ENCODE measurements around the gene PGBD5.

Gene PGBD5

DNA sequence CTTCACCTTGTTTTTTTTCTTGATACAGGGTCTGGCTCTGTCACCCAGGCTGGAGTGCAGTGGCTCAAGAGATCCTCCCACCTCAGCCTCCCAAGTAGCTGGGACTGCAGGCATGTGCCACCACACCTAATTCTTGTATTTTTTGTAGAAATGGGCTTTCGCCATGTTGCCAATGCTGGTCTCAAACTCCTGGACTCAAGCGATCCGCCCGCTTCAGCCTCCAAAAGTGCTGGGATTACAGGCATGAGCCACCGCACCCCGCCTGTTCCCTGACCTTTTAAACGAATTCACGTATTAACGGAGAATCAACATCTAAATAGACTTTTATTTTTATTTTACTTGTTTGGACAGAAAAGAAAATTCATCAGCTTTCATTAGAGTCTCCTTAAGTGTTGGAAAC lies 104.8 kb downstream of the PGBD5 start:
- no peak for DNase-seq

DNA sequence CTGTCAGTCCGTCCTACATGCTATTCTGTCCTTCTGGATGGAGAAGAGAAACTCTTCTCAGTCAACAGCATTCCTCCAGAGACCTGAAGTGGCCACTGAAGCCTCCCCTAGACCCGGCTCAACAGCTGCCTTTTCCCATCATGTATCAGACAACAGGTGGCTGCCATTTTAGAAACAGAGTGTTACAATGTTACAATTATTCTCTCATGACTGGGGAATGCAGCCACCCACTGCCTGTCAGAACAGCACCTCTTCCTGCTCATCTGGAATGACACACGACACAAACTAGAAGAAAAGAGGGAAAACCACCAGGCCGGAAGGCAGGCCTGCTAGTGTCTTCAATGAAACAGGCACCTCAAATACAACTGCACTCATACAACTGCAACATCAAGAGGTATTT lies 105.3 kb downstream of the PGBD5 start:
- no peak for DNase-seq

DNA sequence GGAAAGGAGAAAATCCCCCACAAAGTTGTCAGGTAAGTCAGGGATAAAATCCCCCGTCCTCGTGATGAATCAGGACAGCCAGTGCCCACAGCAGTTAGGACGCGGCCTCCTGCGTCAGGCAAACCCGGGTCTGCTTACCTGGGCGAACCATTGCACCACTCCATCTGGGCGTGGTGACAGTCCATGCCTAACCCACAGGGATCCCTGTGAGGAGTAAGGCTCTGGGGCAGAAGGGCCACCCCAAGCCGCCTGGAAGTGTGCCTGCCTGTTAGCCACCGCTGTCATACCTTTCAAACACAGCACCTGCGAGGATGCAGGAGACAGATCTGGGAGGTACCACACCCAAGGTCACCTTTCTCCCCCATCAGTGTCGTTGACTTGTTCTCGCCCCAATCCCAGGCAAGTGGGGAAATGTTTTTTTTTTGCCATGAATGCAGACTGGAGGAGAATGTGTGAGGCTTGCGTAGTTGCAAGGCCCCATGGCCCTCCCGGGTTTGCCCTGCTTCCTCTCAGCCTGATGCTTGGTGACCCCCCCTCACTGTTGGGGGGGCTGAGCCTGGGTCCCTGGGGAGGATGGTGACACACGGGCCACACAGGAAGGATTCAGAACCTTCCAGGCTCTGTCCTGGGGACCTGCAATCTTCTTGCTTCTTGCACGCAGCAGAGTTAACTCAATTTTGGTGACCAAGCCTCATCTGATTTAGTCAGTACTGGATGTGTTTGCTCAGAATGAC lies 107.0 kb downstream of the PGBD5 start:
- DNase-seq = no peak

DNA sequence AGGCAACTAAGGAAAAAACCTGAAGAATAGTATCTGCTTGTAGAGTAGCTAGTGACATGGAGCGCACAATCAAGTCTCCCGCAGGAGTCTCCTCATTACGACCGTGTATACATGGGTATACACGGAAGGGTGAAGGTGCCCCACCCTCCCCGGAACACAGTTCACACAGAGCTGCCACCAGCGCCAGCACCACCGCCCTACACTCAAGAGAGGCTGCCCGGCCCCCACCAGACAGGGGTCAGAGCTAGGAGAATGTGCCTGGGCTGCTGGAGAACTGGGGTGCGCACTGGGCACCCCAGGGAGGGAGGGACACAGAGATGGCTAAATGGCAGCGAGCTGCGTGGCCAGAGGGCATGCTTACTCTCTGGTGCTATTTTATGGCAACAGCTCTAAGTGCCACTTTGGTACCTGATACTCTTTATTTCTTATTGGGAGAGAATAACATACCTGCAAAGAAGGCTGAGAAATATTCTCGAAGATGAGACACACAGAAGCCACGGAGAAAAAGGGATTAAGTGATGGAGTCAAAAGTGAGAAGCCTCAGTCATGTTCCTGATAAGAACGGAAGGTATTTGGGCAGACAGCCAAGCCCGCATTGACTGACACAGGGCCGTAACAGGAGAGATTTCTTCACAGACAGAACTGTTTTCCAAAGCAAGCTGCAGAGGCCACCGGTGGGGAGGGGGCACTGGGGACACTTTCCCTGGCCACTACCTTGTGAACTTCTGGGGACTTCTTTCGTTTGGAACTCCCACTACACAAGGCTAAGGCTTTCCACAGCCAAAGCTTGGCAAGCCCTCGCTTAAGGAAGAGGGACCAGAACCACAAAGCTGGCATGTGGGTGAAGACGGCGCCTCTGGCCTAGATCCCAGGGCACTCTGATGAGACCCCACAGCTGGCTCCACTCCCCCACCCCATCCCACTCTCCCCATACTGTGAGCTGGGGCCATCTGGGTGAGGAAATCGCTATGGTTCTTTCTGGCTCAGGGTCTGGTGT lies 108.0 kb downstream of the PGBD5 start:
- DNase-seq = no peak

DNA sequence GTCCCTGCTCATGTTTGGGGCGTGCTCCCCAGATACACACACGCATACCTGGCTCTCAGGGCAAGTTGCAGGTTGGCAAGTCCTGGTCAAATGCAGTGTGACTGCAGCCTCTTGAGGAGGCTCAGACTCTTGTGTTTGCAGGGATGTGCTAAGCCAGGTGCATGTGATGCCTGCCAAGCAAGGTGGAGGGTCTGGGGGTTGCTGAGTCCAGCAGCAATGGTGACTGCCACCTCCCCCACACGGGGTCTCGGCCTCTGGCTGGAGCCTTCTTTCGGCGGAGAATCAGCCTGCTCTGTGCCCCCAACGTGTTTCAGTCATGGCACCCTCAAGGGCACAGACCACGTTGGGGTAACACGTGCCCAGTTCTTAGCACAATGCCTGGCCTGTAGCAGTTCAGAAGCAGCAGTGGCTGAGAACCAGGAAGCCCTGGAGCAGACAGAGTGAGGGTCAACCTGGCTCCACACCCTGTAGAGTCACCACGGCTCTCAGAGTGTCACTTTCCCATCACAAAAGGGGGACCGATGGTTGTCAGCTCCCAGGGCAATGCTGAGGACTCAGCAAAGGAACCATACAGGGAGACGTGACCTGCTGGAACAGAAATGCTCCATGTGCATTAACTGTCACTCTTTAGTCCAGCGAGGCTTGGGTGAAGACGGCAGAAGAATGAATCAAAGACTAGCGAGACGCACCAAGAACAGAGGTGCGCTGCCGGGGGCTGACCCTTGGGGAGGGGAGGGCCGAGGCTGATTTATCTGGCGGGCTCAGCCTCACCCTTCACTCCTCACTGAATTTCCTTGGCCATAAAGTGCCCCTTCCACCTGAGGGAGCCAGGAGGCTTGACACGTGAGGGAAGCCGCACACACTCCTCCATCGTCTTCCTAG lies 109.0 kb downstream of the PGBD5 start:
- no peak for DNase-seq

DNA sequence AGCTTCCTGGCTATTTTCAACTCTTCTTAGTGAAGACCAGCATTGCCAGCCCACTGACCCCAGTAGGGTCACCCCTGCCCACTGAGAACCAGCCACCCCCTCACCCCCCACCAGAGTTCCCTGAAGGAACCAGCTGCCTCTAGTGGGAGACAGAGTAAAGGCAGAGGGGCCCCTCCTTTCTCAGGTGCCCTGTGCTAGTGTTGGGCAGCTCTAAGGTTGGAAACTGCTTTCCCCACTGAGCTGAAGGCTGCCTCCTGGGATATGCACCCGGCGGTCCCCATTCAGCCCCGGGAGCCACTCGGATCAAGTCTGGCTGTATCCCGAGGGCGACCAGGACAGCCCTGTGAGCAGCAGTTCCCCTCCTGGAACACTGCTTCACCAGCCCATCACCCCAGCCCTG lies 111.0 kb downstream of the PGBD5 start:
- DNase-seq = no peak

DNA sequence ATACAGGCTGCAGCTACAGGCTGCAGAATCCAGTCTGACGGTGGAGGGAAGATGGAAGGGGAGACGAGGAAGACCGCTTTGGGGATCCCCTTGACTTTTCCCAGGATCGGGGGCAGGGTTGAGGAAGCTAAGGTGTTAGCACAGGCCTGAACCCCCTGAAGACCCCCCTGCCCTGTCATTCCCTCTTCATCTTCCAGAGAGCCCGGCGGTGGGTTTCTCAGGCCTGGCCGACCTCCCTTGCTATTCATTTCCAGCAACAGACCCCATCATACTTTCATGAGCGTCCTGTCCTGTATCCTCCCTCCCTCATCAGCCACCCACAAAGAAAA lies 112.0 kb downstream of the PGBD5 start:
- no peak for DNase-seq

DNA sequence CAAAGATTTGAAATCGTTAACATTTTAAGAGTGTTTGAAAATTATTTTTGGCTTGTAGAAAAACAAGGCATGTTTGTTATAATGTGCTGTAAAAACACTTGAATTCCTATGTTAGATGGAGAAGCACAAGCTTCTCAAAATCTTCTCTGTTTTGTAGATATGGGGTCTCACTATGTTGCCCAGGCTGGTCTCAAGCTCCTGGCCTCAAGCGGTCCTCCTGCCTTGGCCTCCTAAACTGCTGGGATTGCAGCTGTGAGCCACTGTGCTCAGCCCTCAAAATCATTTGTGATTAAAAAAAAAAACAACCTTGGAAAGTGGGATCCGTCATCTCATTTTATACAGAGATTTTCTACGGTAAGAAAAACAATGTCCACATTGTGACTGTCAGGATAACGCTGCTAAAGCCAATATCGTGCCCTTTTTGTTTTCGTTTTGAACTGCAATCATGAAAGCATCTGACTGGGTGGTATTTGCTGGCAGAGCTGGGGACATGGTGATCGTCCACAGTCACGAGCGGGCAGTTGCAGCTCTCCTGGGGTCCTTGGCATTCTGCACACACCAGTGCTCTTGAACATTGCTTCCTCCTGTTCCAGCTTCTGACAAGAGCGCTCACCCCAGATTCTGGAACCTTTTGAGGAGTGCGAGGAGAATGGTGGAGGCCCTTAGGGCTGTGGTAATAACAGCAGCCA lies 112.5 kb downstream of the PGBD5 start:
- DNase-seq = no peak

DNA sequence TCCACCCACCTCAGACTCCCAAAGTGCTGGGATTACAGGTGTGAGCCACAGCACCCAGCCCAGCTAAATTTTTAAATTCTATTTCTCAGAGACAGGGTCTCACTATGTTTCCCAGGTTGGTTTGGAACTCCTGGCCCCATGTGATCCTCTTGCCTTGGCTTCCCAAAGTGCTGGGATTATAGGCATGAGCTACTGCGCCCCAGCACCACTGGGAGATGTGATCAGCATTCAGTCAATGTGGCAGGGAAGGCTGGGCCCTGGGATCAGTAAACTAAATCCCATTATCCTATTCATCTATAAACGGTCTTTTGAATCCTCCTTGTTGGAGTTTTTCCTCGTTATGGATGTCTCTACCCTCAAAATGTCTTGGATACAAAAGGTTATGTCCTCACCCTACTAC lies 113.5 kb downstream of the PGBD5 start:
- DNase-seq = no peak

DNA sequence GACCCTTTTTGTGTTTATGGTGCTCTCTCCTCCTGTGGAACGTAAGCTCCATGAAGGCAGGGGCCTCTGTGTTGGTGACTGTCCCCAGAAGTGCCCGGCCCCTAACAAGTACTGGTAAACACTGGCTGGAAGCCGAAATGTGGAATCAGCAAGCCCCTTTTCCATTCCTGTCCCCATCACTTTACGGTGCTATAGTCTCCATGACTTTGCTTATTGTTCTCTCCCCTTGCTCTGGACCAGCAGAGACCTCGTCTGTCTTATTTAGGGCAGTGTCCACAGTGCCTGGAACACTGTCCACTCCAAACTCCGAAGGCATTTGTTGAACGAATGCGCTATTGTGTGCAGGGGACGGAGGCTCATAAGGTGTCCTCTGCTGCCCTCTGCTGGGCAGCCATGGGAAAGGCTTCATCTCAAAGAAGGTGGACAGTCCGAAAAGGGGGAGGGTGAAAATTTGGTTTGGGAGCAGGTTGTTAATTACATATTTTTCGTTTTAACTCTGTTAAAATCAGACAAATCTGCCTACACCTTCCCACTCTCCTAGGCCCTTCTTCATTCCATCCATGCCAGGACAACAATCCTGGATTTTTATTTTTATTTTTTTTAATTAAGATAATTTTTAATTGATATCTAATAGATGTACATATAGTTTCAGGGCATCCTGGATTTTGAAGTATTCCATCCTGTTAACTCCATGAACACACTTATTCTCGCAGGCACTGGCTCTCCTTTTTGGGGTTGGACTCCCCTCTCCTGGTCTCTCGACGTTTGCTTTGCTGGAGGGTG lies 115.6 kb downstream of the PGBD5 start:
- DNase-seq = peak; percentile 46

DNA sequence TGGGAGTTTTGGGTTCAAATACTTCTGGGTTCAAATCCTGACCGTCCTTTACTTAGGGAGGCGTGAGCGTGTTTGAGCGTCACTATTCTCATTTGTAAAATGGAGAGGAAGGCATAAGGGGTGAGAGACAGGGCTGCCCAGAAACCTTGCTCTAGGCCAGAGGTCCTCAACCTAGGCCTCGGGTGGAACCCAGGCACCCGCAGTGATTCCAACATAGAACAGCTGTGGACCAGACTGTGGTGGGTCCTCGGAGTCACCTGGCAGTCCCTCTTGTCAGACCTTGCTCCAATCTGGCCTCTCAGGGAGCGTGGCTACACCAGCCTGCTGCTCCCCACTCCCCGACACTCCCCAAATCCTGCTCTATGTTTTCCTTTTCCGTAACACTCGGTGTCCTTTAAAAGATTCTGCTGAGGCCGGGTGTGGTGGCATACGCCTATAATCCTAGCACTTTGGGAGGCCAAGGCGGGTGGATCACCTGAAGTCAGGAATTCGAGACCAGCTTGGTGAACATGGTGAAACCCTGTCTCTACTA lies 116.4 kb downstream of the PGBD5 start:
- DNase-seq = no peak

DNA sequence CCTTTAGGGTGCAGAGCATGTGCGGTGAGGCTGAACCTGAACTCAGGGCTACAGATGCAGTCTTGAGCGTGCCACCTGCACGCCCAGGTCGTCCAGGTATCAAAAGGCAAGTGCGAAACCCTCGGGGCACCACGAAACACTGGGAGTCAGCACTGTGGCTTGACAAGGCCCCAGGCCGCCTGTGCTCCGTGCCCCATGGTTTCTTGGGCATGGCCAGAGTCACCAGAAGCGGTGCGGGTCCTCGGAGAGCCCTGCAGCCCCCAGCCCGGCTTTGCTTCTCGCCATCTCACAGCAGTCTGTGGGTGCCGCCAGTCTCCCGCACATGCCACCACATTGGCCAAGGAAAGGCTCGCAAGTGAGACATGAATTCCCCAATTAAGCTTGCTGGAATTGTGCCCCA lies 117.3 kb downstream of the PGBD5 start:
- DNase-seq = no peak

DNA sequence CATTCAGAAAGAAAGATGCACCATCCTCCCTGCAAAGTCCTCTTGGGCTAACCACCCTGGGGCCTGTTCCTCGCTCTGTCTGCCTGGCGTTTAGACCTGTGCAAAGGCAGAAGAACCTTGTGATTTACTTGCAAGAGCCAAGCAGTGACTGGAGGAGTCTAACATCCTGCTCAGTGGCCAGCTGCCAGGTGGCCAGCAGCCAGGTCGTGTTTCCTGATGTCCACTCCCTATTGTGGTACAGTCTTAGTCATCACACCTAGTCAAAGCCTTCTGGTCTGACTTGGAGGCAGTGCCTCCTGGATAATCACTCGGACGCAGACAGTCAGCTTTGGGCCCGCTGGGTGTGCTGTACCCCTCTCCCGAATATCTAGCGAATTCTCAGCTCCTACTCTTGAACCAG lies 118.1 kb downstream of the PGBD5 start:
- no peak for DNase-seq

DNA sequence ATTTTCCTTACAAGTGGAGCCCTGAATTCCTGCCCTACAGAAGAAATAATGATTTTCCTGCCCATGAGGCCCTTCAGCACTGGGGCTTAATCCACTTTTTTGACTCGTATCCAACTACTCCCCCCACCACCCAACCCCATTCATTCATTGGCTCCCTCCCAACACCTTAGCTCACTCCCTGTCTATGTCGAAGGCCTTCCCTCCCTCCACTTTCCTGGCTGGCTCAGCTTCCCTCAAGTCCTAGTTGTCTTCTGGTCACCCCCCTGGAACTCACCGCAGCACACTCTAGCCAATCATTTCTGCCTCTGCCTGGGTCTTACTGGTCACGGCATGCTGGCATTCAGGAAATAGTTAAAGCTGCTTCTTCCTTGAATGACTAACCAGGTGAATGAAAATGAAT lies 118.9 kb downstream of the PGBD5 start:
- DNase-seq = no peak

DNA sequence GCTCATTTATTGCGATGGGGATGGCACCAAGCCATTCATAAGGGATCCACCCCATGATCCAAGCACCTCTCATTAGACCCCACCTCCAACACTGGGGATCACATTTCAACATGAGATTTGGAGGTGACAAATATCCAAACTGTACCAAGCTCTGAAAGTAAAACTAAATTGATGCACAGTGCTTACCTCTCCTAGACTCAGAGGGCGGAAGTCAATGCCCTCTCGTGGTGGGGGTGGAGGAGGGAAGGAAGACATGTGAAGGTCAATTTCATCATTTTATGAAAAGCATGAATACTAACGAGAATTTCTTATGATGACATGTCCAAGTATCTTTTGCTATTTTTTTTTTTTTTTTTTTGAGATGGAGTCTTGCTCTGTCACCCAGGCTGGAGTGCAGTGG lies 120.0 kb downstream of the PGBD5 start:
- DNase-seq = no peak

DNA sequence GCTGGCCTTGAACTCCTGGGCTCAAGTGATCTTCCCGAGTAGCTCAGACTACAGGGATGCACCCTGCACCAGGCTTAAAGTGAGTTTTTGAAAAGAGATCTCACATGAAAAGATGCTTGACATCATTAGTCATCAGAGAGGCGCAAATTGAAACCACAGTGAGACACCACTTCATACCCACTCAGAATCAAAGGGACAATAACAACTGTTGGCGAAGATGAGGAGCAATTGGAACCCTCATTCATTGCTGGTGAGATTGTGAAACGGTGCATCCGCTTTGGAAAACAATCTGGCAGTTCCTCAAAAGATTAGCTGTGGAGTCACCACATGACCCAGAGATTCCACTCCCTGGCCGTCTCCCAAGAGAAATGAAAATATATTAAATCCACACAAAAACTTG lies 122.3 kb downstream of the PGBD5 start:
- DNase-seq = no peak

DNA sequence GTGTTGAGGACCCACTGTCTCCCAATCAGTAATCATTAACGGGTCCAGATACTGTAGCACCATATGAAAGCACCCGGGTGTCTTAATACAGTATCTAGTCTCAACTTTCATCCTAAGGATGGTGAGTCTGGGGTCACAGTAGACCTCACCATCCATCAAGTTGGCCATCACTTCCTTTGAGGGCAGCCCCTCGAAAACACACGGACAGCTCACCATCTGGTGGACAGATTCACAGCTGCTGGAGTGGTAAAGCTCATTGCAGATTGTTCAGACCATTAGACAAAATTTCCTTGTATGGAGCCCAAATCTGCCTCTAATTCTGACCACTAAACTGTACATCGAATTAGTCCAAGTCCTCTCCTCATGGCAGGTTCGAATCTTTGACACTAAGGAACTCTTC lies 123.1 kb downstream of the PGBD5 start:
- no peak for DNase-seq

DNA sequence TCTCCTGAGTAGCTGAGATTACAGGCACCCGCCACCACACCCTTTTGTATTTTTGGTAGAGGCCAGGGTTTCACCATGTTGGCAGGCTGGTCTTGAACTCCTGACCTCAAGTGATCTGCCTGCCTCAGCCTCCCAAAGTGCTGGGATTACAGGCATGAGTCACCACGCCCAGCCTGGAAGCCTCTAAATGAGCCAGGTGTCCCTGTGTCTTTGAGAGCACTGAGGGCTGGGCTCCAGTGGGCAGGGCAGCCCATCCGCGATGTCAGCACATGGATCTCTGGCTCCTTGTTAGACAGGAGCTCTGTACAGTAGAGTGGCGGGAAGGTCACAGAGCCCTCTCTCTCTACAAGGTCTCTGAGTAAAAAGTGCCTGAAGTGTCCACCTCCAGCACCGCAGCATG lies 124.3 kb downstream of the PGBD5 start:
- DNase-seq = no peak

DNA sequence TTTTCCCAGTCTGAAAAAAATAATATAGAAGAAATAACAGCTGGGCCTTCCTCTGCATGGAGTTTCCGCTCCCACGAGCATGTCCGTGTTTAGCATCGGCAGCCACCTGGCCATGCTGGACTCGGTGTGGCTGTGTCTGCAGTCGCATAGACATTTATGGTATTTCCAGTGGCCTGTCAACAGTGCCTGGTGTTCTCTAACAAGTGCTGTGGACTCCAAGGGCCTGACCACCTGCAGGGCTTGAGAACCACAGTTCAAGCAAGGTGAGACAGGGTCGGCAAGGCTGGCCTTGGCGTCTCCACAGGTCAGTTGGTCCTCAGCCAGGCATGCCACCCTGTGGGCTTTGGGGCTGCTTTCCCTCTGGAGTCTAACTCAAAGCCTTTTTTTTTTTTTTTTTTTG lies 124.8 kb downstream of the PGBD5 start:
- no peak for DNase-seq

DNA sequence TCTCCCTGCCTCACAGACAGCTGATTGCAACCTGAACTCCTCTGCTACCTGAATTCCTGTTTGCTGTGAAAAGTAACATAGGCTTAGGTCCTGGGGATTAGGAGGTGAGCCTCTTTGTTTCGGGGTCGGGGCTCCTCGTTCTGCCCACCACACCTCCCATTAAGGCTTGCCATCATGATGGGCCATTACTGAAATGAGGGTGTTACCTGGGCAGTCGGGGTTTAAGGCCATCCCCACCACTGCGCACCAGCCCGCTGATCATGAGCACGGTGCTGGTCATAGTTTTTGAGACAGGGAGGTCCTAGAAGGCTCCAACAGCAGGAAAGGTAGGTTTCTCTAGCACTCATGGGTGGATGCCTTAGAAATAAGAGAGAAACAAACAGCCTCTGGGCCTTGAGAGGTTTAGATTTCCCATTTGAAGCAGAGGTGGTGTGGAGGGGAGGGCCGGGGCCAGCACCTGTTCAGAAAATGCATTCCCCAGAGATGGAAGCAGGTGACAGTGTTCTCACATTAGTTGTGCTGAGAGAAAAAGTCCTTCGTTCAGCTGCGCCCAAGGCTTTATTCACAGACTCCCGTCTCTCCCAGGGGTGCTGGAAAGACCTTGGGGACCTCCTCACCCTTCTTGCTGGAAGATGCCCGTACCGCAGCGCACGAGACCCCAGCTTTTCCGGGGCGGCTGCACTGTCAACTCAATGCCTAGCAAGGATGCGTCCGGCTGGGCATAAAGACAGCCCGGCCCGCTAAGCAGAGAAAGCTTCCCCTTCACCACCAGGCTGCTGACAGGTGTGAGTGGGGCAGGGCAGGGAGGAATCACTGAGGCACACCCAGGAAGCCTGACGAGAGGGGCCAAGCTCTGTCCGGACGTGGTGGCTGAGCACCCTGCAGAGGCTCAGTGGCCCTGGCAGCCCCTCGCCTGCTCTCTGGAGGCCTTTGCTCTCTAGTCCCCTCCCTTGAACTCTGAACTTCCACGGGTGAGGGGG lies 125.5 kb downstream of the PGBD5 start:
- DNase-seq = no peak

Measured in activated T-cell treated with anti-CD3 and anti-CD28 coated beads for 4 hours (primary cell).